ENCODE data around the gene CCDC74B.
"Not testable (repeated sequence)": the region's sequence is repeated elsewhere in the genome, so short reads cannot be mapped to it uniquely, and the experiment has no call there.

CCDC74B gene

DNA sequence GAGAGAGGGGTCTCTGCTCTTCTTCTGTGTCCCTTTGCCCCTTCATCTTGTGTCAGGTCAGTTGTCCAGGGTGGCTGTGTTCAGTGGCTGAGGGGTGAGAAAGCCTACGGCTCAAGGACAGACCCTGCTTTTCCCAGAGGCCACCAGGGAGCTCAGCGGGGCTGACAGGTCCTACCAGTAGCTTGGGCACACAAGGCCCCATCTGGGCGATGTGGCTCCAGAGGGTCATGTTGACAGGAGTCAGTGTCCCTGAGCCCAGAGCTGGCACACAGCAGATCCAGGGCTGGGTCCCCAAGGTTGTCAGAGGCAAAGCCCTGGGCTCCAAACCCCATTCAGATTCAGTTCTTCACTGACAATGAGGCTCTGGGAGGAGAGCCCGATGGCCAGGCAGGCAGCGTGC is 7.8 kb downstream of the CCDC74B start:
- not testable (repeated sequence) for H3K4me3 ChIP-seq (replicated peaks; ENCODE audit: low read depth, low read length); DNase-seq (ENCODE audit: low read depth)

DNA sequence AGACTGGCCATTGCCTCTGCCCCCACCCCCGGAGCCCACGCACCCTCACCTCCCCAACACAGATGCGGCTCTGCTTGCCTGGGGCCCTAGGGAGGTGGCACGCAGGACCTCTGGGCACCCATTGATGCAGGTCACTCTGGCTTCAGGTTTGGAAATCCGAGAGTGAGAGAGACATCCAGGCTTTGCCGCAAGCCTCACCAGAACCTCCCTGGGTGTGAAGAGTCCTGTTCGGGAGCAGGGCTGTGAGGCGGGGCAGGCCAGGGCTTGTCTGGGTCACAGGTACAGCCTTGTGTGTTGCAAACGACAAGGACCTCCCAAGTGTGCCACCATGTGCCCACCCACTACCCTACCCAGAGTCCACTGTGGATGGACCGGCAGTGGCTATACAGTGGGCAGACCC is 8.4 kb downstream of the CCDC74B start:
- H3K4me3 ChIP-seq (replicated peaks; ENCODE audit: low read depth, low read length); DNase-seq (ENCODE audit: low read depth): not testable (repeated sequence)

GRCh38 chr2:130135692-130136541 is 9.0 kb downstream of the CCDC74B start:
- TF ChIP-seq, protein P1, sequence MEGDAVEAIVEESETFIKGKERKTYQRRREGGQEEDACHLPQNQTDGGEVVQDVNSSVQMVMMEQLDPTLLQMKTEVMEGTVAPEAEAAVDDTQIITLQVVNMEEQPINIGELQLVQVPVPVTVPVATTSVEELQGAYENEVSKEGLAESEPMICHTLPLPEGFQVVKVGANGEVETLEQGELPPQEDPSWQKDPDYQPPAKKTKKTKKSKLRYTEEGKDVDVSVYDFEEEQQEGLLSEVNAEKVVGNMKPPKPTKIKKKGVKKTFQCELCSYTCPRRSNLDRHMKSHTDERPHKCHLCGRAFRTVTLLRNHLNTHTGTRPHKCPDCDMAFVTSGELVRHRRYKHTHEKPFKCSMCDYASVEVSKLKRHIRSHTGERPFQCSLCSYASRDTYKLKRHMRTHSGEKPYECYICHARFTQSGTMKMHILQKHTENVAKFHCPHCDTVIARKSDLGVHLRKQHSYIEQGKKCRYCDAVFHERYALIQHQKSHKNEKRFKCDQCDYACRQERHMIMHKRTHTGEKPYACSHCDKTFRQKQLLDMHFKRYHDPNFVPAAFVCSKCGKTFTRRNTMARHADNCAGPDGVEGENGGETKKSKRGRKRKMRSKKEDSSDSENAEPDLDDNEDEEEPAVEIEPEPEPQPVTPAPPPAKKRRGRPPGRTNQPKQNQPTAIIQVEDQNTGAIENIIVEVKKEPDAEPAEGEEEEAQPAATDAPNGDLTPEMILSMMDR (IDR thresholded peaks at IDR 0.05; ENCODE audit: low read length, missing control alignments), result no peak
- no peak for DNase-seq (ENCODE audit: low read depth)
- H3K4me3 ChIP-seq (replicated peaks; ENCODE audit: low read depth, low read length), result no peak overlapping the region

DNA sequence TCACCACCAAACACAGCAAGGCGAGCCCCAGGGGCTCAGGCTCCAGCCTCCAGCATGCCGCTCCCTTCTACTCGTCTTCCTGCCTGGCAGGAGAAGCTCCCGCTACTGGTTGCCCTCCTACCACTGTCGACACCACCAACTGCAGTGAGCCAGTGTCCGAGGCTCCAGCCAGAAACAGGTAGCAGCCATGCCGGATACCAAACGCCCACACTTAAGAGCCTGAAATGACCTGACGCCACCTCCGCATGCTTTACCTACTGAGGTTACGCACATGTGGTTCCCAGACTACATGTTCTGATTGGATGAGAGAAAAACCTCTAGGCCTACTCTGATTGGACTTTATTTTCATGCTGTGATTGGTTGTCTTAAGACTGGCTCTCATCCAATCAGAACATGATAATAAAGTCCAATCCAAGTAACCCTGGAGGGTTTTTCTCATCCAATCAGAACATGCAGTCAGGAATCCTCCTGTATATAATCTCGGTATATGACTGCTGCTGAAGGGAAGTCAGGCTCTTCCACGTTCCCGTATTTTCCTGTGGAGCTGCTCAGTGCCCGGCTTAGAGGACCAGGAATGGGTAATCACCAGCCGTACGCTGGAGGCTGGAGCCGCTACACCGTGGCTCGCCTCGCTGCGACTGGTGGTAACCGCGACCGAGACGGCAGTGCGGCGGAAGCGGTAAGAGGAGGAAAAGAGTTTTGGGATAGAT is 15.6 kb downstream of the CCDC74B start, which contains the start of gene POTEF:
TSS of gene POTEF (minus strand) at position 103 of the 710 bp plus-strand sequence. CDS start 8,707 bp downstream, outside the sequence.
- H3K4me3 ChIP-seq (replicated peaks; ENCODE audit: low read depth, low read length); DNase-seq (ENCODE audit: low read depth): not testable (repeated sequence)

GRCh38 chr2:130128464-130128863 is 16.4 kb downstream of the CCDC74B start:
- H3K4me3 ChIP-seq (replicated peaks; ENCODE audit: low read depth, low read length); DNase-seq (ENCODE audit: low read depth): not testable (repeated sequence)

DNA sequence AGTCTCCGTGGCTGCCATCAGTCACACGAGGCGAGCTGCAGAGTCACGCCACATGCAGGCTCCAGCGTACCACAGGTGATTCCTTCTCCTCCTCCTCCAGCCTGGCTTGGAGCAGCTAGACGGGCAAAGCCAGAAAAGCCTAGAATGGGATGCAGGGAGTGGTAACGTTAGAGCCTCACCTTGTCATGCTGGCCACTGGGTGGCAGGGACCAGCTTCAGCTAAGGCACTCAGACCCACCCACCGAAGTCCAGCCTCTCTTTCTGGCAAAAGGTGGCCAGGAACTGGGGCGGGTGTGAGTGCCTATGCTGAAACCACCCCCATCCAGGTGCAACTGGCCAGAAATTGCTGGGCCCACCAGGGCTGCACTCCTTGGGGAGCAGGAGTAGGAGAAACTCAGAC is 17.2 kb downstream of the CCDC74B start:
- DNase-seq (ENCODE audit: low read depth); H3K4me3 ChIP-seq (replicated peaks; ENCODE audit: low read depth, low read length): not testable (repeated sequence)

DNA sequence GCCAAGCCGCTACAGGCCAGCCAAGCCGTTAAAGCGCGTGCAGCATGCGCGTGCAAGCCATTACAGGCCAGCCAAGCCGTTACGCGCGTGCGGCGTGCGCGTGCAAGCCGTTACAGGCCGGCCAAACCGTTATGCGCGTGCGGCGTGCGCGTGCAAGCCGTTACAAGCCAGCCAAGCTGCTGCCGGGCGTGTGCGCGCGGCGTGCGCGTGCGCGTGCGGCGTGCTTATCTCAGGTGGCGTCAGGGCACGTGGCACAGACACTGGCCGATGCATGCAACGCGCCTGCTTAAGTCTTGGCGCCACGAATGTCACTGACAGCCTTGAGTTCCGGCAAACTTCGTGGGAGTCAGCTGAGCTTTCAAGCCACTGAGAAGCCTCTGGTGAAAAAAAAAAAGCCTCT is 24.0 kb downstream of the CCDC74B start:
- not testable (repeated sequence) for H3K4me3 ChIP-seq (replicated peaks; ENCODE audit: low read depth, low read length)

DNA sequence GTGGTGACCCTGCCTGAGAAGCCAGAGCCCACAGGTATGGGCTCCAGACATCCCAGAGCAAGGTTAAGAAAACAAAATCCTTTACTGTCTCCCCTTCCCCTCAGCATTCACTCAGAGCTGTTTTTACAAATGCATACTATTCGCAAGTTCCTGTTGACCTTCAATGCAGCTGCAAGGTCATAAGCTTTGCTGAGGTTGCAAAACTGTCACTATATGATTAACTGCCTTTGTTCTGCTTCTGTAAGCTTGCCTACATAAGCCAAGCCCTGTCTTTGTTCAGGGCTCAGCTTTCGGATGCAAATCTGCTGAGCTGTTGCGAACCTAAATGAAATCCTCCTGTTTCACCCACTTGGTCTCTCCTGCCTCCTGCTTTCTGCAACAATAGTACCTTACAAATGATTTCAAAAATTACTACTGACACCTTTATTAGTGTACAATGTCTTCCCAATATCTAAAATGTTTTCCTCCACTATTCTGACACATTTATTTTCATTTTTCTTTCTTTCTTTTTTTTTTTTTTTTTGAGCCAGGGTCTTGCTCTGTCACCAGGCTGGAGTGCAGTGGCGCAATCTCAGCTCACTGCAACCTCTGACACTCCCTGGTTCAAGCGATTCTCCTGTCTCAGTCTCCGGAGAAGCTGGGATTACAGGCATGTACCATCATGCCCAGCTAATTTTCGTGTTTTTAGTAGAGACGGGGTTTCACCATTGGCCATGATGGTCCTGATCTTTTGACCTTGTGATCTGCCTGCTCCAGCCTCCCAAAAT is 42.1 kb downstream of the CCDC74B start:
- DNase-seq (ENCODE audit: low read depth); H3K4me3 ChIP-seq (replicated peaks; ENCODE audit: low read depth, low read length): not testable (repeated sequence)

More for the DNA sequence above, 24.0 kb downstream of the CCDC74B start:
- not testable (repeated sequence) for DNase-seq (ENCODE audit: low read depth)
